PC-9 (cell line): ENCODE measurements around the gene GSN. TPM values are rescaled to one million over a fixed set of nuclear protein-coding genes. Genes with fewer than 3 reads are reported as not detected.
A peak's percentile ranks its signal among the peaks of the same experiment; 100 is the strongest.

Experiments used
- BruUV-seq: library from RNA; stranded (reverse); fragments of 400-500 nt; replicated peaks from 2 replicates; lab custom pipeline; 2021; lab: Mats Ljungman, UMichigan
- CTCF ChIA-PET: fragments of 300-600 bp; sonication (Branson Sonifier 250); formaldehyde crosslinking; loops from one replicate; lab custom pipeline; 2022; ENCODE audit warnings: antibody characterized with exemption; lab: Charles Lee
- POLR2A ChIA-PET: fragments of 300-600 bp; sonication (Branson Sonifier 250); formaldehyde crosslinking; loops from one replicate; lab custom pipeline; 2022; ENCODE audit warnings: antibody characterized with exemption; ENCODE audit not compliant: unreplicated experiment; lab: Charles Lee
- DNase-seq, 2 experiments: peaks; one replicate each; pipeline versions ENCODE4 v3.0.0 to v3.0.0-alpha.2; 2015 to 2022; ENCODE audit warnings: mixed read lengths in 1 of 2
- H2AFZ ChIP-seq: fragments of 200-600 bp; sonication (generic); 2 replicates; pipeline ENCODE4 v1.8.1; 2017; ENCODE audit warnings: antibody characterized with exemption
- H3F3A ChIP-seq: fragments of 200-600 bp; sonication (generic); 2 replicates; pipeline ENCODE4 v1.8.1; 2017; ENCODE audit warnings: antibody characterized with exemption, mild to moderate bottlenecking, low read depth; ENCODE audit not compliant: insufficient read depth
- H3K27ac ChIP-seq: fragments of 200-600 bp; sonication (generic); 2 replicates; pipeline ENCODE4 v1.6.1; 2016; ENCODE audit warnings: mixed run types
- H3K27me3 ChIP-seq: fragments of 200-600 bp; sonication (generic); 2 replicates; pipeline ENCODE4 v1.6.1; 2016; ENCODE audit warnings: low read depth, mixed run types; ENCODE audit not compliant: insufficient read depth
- H3K36me3 ChIP-seq: fragments of 200-600 bp; sonication (generic); 2 replicates; pipeline ENCODE4 v1.6.1; 2016; ENCODE audit warnings: low read depth, mixed run types
- H3K4me1 ChIP-seq: fragments of 200-600 bp; sonication (generic); replicated peaks from 2 replicates; pipeline ENCODE4 v1.6.1; 2016; ENCODE audit warnings: mixed run types; ENCODE audit not compliant: insufficient read depth
- H3K4me2 ChIP-seq: fragments of 200-600 bp; sonication (generic); 2 replicates; pipeline ENCODE4 v1.6.1; 2017; ENCODE audit warnings: mixed run types
- H3K4me3 ChIP-seq: fragments of 200-600 bp; sonication (generic); 2 replicates; pipeline ENCODE4 v1.6.1; 2016; ENCODE audit warnings: mixed run types
- H3K79me2 ChIP-seq: fragments of 200-600 bp; sonication (generic); 2 replicates; pipeline ENCODE4 v1.6.1; 2017; ENCODE audit warnings: low read depth, mixed run types
- H3K9me2 ChIP-seq: fragments of 200-600 bp; sonication (generic); 2 replicates; pipeline ENCODE4 v1.8.1; 2017; ENCODE audit warnings: mild to moderate bottlenecking; ENCODE audit not compliant: insufficient read depth
- H3K9me3 ChIP-seq: fragments of 200-600 bp; sonication (generic); 2 replicates; pipeline ENCODE4 v1.8.1; 2016; ENCODE audit warnings: low read depth; ENCODE audit not compliant: insufficient read depth
- H4K20me1 ChIP-seq: fragments of 200-600 bp; sonication (generic); 2 replicates; pipeline ENCODE4 v1.8.1; 2017; ENCODE audit not compliant: insufficient read depth
- CTCF ChIP-seq: fragments of 200-600 bp; sonication (generic); conservative IDR thresholded peaks from 2 replicates; pipeline ENCODE4 v1.6.1; 2017; ENCODE audit warnings: mixed run types, antibody characterized with exemption, mild to moderate bottlenecking, moderate library complexity
- EZH2 ChIP-seq: fragments of 200-600 bp; sonication (generic); IDR thresholded peaks from 2 replicates; pipeline ENCODE4 v1.8.0; 2017; ENCODE audit warnings: antibody characterized with exemption, low read depth
- intact Hi-C: fragments of 100-400 bp; cut with micrococcal nuclease; formaldehyde crosslinking; loops from one replicate; pipeline ENCODE4 v1.10.0; 2022; ENCODE audit not compliant: unreplicated experiment
- total RNA-seq: library from RNA; stranded (reverse); gene quantifications from 2 replicates; pipeline ENCODE4 v1.2.3, GENCODE V29; 2021

The GSN gene
- total RNA-seq, 1 experiment from 2014 or later, result 135 TPM

DNA sequence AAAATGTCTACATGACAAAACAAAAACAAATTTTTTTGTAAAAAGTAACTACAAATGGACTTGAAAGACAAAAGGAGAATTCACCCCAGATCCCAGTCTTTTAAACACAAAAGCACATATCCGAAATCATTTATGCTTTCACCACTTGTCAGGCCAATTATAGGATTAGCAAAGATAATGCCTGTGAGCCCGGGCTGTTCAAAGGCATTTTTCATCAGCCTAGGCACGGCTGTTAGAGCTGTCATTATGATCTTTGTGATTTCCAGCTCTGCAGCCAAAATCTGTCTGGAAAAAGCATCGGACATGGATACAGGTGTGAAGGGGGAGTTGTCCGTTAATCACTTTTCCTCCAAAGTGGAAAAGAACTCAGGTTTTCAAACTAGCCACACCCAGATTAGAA is 42.7 kb upstream of the GSN start:
- Histone ChIP-seq H3K79me2 (no peaks in the 10 kb centered on the region), H3K27me3 (no peaks in the 10 kb centered on the region), H3K9me3 (no peaks in the 10 kb centered on the region), H3K36me3 (no peaks in the 10 kb centered on the region), H3K4me3 (no peak overlapping the region), H3K27ac (no peak overlapping the region; the same call in 1 of the 2 replicates), H2AFZ (no peak overlapping the region), H3K4me2 (no peak overlapping the region), H3K9me2 (no peaks in the 10 kb centered on the region), H4K20me1 (no peaks in the 10 kb centered on the region), H3F3A (peaks cover 14% of the 10 kb centered on the region; the same call in 1 of the 2 replicates), H3K4me1 (peaks cover 20% of the 10 kb centered on the region)
- POLR2A ChIA-PET, result no interaction called here
- TF ChIP-seq CTCF (no peak), EZH2 (no peak)
- intact Hi-C loops, result no loop called here
- CTCF ChIA-PET, result interaction anchor here (2.4 kb wide), 1 partner anchor 53 kb away, joined by 12 read pairs; no protein-coding TSS in a partner anchor
- DNase-seq, result no peak
- BruUV-seq, result no TSS peak

GRCh38 chr9:121226175-121226574 is 41.8 kb upstream of the GSN start:
- H3K4me1 ChIP-seq, result peaks cover 20% of the 10 kb centered on the region
- peak; percentile 42 to 73 for DNase-seq
- no peak overlapping the region for H3K4me3 ChIP-seq
- H2AFZ ChIP-seq, result no peak overlapping the region
- H3K4me2 ChIP-seq, result peak overlapping the region; percentile 19; the same call in 1 of the 2 replicates
- no peaks in the 10 kb centered on the region for H3K27me3 ChIP-seq
- no TSS peak for BruUV-seq
- intact Hi-C loops, result loop anchor here (1.0 to 2.0 kb wide), 2 partner anchors 43 to 61 kb away; partner anchors contain the start of gene GSN
- no peaks in the 10 kb centered on the region for H3K36me3 ChIP-seq
- no peaks in the 10 kb centered on the region for H3K79me2 ChIP-seq
- no peaks in the 10 kb centered on the region for H4K20me1 ChIP-seq
- H3F3A ChIP-seq, result peaks cover 14% of the 10 kb centered on the region; the same call in 1 of the 2 replicates
- TF ChIP-seq EZH2, result no peak
- TF ChIP-seq CTCF, result no peak
- POLR2A ChIA-PET, result interaction anchor here (0.7 to 0.8 kb wide), 3 partner anchors 52 to 266 kb away, joined by 6 to 19 read pairs (median 8); no protein-coding TSS in a partner anchor
- H3K9me2 ChIP-seq, result no peaks in the 10 kb centered on the region
- H3K9me3 ChIP-seq, result no peaks in the 10 kb centered on the region
- H3K27ac ChIP-seq, result peak overlapping the region; percentile 17
- CTCF ChIA-PET, result interaction anchor here (0.7 to 2.4 kb wide), 5 partner anchors 42 to 150 kb away, joined by 3 to 12 read pairs (median 4); partner anchors contain the start of gene GSN

- H3K4me3 ChIP-seq, result no peak overlapping the region
- H3K4me1 ChIP-seq, result peaks cover 20% of the 10 kb centered on the region
- BruUV-seq, result no TSS peak
- H2AFZ ChIP-seq, result no peak overlapping the region
- TF ChIP-seq EZH2 (no peak), CTCF (no peak)
- no peaks in the 10 kb centered on the region for H4K20me1 ChIP-seq
- no peaks in the 10 kb centered on the region for H3K79me2 ChIP-seq
- peaks cover 14% of the 10 kb centered on the region for H3F3A ChIP-seq
- H3K9me3 ChIP-seq, result no peaks in the 10 kb centered on the region
- CTCF ChIA-PET, result interaction anchor here (0.6 kb wide), 1 partner anchor 14 kb away, joined by 5 read pairs; no protein-coding TSS in a partner anchor
- intact Hi-C loops, result loop anchor here (2.0 kb wide), 1 partner anchor 41 kb away; the partner anchor contains the start of gene GSN
- no peak overlapping the region for H3K4me2 ChIP-seq
- no peaks in the 10 kb centered on the region for H3K9me2 ChIP-seq
- no peaks in the 10 kb centered on the region for H3K36me3 ChIP-seq
- no peak for DNase-seq
- POLR2A ChIA-PET, result no interaction called here
- H3K27me3 ChIP-seq, result no peaks in the 10 kb centered on the region
- no peak overlapping the region for H3K27ac ChIP-seq
Measured at GRCh38 chr9:121227862-121228261, 40.1 kb upstream of the GSN start.
